WTC11 (cell line): ENCODE results near the gene LAMTOR1. TPM values are rescaled to one million over a fixed set of nuclear protein-coding genes. Genes with fewer than 3 reads are reported as not detected.

Experiments
- EMX1 ChIP-seq: fragments of 250-450 bp; sonication (Bioruptor Pico); IDR thresholded peaks from 2 replicates; pipeline ENCODE4 v1.8.0; 2021; ENCODE audit warnings: mild to moderate bottlenecking
- IRF2 ChIP-seq: sonication (generic); formaldehyde crosslinking; IDR thresholded peaks from 2 replicates; pipeline ENCODE4 v1.8.0; 2022; ENCODE audit warnings: low read depth, missing genetic modification reagents, borderline replicate concordance
- JAZF1 ChIP-seq: fragments of 250-450 bp; sonication (Bioruptor Pico); IDR thresholded peaks from 2 replicates; pipeline ENCODE4 v1.9.0; 2021; ENCODE audit warnings: moderate library complexity, mild to moderate bottlenecking, inconsistent platforms
- KAT7 ChIP-seq: sonication (generic); formaldehyde crosslinking; IDR thresholded peaks from 2 replicates; pipeline ENCODE4 v1.8.1; 2023; ENCODE audit warnings: missing genetic modification reagents, mild to moderate bottlenecking, borderline replicate concordance
- ZNF121 ChIP-seq: sonication (generic); formaldehyde crosslinking; IDR thresholded peaks from 2 replicates; pipeline ENCODE4 v1.8.0; 2023; ENCODE audit warnings: missing genetic modification reagents
- ZNF396 ChIP-seq: fragments of 250-450 bp; sonication (Bioruptor Pico); IDR thresholded peaks from 2 replicates; pipeline ENCODE4 v1.8.0; 2021; ENCODE audit warnings: mild to moderate bottlenecking, moderate library complexity, borderline replicate concordance
- ZNF416 ChIP-seq: fragments of 250-450 bp; sonication (Bioruptor Pico); IDR thresholded peaks from 2 replicates; pipeline ENCODE4 v1.9.0; 2021; ENCODE audit warnings: mild to moderate bottlenecking, inconsistent platforms
- total RNA-seq: library from RNA; stranded (reverse); gene quantifications from 3 replicates; pipeline ENCODE4 v1.2.3, GENCODE V29; 2021
- TF ChIP-seq, protein P1 (sequence below): sonication (generic); formaldehyde crosslinking; IDR thresholded peaks from 2 replicates; pipeline ENCODE4 v1.8.0; 2022; ENCODE audit warnings: missing genetic modification reagents
- TF ChIP-seq, protein P2 (sequence below): sonication (generic); formaldehyde crosslinking; IDR thresholded peaks from 2 replicates; pipeline ENCODE4 v1.8.0; 2023; ENCODE audit warnings: missing genetic modification reagents, mild to moderate bottlenecking, borderline replicate concordance
- TF ChIP-seq, protein P3 (sequence below): sonication (generic); formaldehyde crosslinking; IDR thresholded peaks from 2 replicates; pipeline ENCODE4 v1.8.0; 2022; ENCODE audit warnings: mild to moderate bottlenecking, missing genetic modification reagents
- TF ChIP-seq, protein P4 (sequence below): sonication (generic); formaldehyde crosslinking; IDR thresholded peaks from 2 replicates; pipeline ENCODE4 v1.8.0; 2022; ENCODE audit warnings: mild to moderate bottlenecking, missing genetic modification reagents
- TF ChIP-seq, protein P5 (sequence below): sonication (generic); formaldehyde crosslinking; IDR thresholded peaks from 2 replicates; pipeline ENCODE4 v1.8.1; 2022; ENCODE audit warnings: mild to moderate bottlenecking, missing genetic modification reagents, moderate library complexity, borderline replicate concordance
- TF ChIP-seq, protein P6 (sequence below): sonication (generic); formaldehyde crosslinking; IDR thresholded peaks from 2 replicates; pipeline ENCODE4 v1.8.0; 2023; ENCODE audit warnings: mild to moderate bottlenecking, missing genetic modification reagents

The LAMTOR1 gene
- total RNA-seq, 1 experiment from 2014 or later, result 79.4 TPM

DNA sequence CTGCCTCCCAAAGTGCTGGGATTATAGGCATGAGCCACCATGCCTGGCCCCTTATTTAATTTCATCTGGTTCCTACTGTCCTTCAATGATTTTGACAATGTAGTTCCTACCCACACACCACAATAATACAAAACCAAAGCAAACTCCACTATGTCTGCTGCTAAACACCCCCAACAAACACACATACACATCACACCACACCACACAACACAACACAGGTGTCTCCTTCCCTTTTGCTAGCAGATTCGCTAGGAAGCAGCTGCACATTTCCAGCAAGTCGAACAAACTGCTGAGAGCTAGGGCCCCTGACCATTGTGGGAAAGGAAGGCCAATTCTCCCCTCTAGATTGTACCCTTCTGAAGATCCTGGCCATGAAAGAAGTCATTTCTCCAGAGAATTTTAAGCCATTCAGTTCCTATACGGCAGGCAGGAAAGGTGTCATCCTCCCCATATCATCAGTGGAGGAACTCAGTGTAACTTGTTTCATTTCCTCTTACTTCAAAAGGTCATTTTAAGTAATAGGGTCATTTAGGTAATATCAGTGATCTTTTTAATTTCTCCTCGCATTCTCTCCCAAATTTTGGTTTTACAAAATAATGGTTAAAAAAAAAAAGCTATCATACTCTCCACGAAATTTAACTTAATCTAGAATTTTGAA lies 41.2 kb downstream of the LAMTOR1 start (continued):
- TF ChIP-seq, protein P1, sequence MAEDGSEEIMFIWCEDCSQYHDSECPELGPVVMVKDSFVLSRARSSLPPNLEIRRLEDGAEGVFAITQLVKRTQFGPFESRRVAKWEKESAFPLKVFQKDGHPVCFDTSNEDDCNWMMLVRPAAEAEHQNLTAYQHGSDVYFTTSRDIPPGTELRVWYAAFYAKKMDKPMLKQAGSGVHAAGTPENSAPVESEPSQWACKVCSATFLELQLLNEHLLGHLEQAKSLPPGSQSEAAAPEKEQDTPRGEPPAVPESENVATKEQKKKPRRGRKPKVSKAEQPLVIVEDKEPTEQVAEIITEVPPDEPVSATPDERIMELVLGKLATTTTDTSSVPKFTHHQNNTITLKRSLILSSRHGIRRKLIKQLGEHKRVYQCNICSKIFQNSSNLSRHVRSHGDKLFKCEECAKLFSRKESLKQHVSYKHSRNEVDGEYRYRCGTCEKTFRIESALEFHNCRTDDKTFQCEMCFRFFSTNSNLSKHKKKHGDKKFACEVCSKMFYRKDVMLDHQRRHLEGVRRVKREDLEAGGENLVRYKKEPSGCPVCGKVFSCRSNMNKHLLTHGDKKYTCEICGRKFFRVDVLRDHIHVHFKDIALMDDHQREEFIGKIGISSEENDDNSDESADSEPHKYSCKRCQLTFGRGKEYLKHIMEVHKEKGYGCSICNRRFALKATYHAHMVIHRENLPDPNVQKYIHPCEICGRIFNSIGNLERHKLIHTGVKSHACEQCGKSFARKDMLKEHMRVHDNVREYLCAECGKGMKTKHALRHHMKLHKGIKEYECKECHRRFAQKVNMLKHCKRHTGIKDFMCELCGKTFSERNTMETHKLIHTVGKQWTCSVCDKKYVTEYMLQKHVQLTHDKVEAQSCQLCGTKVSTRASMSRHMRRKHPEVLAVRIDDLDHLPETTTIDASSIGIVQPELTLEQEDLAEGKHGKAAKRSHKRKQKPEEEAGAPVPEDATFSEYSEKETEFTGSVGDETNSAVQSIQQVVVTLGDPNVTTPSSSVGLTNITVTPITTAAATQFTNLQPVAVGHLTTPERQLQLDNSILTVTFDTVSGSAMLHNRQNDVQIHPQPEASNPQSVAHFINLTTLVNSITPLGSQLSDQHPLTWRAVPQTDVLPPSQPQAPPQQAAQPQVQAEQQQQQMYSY (CRISPR knock-in tag), result no peak
- TF ChIP-seq, protein P2, sequence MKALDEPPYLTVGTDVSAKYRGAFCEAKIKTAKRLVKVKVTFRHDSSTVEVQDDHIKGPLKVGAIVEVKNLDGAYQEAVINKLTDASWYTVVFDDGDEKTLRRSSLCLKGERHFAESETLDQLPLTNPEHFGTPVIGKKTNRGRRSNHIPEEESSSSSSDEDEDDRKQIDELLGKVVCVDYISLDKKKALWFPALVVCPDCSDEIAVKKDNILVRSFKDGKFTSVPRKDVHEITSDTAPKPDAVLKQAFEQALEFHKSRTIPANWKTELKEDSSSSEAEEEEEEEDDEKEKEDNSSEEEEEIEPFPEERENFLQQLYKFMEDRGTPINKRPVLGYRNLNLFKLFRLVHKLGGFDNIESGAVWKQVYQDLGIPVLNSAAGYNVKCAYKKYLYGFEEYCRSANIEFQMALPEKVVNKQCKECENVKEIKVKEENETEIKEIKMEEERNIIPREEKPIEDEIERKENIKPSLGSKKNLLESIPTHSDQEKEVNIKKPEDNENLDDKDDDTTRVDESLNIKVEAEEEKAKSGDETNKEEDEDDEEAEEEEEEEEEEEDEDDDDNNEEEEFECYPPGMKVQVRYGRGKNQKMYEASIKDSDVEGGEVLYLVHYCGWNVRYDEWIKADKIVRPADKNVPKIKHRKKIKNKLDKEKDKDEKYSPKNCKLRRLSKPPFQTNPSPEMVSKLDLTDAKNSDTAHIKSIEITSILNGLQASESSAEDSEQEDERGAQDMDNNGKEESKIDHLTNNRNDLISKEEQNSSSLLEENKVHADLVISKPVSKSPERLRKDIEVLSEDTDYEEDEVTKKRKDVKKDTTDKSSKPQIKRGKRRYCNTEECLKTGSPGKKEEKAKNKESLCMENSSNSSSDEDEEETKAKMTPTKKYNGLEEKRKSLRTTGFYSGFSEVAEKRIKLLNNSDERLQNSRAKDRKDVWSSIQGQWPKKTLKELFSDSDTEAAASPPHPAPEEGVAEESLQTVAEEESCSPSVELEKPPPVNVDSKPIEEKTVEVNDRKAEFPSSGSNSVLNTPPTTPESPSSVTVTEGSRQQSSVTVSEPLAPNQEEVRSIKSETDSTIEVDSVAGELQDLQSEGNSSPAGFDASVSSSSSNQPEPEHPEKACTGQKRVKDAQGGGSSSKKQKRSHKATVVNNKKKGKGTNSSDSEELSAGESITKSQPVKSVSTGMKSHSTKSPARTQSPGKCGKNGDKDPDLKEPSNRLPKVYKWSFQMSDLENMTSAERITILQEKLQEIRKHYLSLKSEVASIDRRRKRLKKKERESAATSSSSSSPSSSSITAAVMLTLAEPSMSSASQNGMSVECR, result no peak
- TF ChIP-seq, protein P3, sequence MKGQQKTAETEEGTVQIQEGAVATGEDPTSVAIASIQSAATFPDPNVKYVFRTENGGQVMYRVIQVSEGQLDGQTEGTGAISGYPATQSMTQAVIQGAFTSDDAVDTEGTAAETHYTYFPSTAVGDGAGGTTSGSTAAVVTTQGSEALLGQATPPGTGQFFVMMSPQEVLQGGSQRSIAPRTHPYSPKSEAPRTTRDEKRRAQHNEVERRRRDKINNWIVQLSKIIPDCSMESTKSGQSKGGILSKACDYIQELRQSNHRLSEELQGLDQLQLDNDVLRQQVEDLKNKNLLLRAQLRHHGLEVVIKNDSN, result no peak
- TF ChIP-seq, protein P4, sequence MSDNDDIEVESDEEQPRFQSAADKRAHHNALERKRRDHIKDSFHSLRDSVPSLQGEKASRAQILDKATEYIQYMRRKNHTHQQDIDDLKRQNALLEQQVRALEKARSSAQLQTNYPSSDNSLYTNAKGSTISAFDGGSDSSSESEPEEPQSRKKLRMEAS, result no peak
- TF ChIP-seq IRF2 (CRISPR knock-in tag) (no peak), ZNF396 (CRISPR knock-in tag) (no peak), JAZF1 (CRISPR knock-in tag) (no peak), ZNF416 (no peak), EMX1 (no peak), ZNF121 (CRISPR knock-in tag) (no peak), KAT7 (CRISPR knock-in tag) (no peak)
- TF ChIP-seq, protein P5, sequence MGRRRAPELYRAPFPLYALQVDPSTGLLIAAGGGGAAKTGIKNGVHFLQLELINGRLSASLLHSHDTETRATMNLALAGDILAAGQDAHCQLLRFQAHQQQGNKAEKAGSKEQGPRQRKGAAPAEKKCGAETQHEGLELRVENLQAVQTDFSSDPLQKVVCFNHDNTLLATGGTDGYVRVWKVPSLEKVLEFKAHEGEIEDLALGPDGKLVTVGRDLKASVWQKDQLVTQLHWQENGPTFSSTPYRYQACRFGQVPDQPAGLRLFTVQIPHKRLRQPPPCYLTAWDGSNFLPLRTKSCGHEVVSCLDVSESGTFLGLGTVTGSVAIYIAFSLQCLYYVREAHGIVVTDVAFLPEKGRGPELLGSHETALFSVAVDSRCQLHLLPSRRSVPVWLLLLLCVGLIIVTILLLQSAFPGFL (CRISPR knock-in tag), result no peak
- TF ChIP-seq, protein P6, sequence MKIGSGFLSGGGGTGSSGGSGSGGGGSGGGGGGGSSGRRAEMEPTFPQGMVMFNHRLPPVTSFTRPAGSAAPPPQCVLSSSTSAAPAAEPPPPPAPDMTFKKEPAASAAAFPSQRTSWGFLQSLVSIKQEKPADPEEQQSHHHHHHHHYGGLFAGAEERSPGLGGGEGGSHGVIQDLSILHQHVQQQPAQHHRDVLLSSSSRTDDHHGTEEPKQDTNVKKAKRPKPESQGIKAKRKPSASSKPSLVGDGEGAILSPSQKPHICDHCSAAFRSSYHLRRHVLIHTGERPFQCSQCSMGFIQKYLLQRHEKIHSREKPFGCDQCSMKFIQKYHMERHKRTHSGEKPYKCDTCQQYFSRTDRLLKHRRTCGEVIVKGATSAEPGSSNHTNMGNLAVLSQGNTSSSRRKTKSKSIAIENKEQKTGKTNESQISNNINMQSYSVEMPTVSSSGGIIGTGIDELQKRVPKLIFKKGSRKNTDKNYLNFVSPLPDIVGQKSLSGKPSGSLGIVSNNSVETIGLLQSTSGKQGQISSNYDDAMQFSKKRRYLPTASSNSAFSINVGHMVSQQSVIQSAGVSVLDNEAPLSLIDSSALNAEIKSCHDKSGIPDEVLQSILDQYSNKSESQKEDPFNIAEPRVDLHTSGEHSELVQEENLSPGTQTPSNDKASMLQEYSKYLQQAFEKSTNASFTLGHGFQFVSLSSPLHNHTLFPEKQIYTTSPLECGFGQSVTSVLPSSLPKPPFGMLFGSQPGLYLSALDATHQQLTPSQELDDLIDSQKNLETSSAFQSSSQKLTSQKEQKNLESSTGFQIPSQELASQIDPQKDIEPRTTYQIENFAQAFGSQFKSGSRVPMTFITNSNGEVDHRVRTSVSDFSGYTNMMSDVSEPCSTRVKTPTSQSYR, result no peak
